Coronary artery (tissue), 2 donors: Measurements from ENCODE around the gene EHD1.

ENCODE experiments used
- DNase-seq: peaks from one replicate; pipeline ENCODE4 v3.0.0-alpha.2; 2017; ENCODE audit warnings: low spot score
- H3K27ac ChIP-seq, 2 donors: fragments of 200-600 bp; sonication (generic); one replicate each; pipeline ENCODE4 v1.5.1; 2016 to 2019
- H3K4me3 ChIP-seq: fragments of 200-600 bp; sonication (generic); 2 replicates; pipeline ENCODE4 v1.5.1; 2016; ENCODE audit warnings: mild to moderate bottlenecking, moderate library complexity
- CTCF ChIP-seq: fragments of 200-600 bp; sonication (generic); IDR thresholded peaks from one replicate; pipeline ENCODE4 v1.5.1; 2019; ENCODE audit warnings: antibody characterized with exemption

The EHD1 gene

GRCh38 chr11:64910451-64911093 is 32.2 kb upstream of the EHD1 start:
- Histone ChIP-seq H3K27ac (no peak overlapping the region), H3K4me3 (no peak overlapping the region)
- DNase-seq: no peak
- TF ChIP-seq CTCF: no peak

GRCh38 chr11:64909653-64910343 is 31.4 kb upstream of the EHD1 start:
- no peak for TF ChIP-seq CTCF
- no peak overlapping the region for H3K27ac ChIP-seq
- DNase-seq: no peak

GRCh38 chr11:64908766-64909165 is 30.3 kb upstream of the EHD1 start:
- H3K4me3 ChIP-seq: no peak overlapping the region
- no peak for TF ChIP-seq CTCF
- DNase-seq: no peak
- no peak overlapping the region for H3K27ac ChIP-seq

More at GRCh38 chr11:64909653-64910343, 31.4 kb upstream of the EHD1 start:
- H3K4me3 ChIP-seq: no peak overlapping the region

GRCh38 chr11:64906314-64906635 is 27.9 kb upstream of the EHD1 start:
- DNase-seq: no peak
- Histone ChIP-seq H3K27ac (no peak overlapping the region), H3K4me3 (no peak overlapping the region)
- TF ChIP-seq CTCF: no peak

- DNase-seq: no peak
These were observed 27.3 kb upstream of the EHD1 start for GRCh38 chr11:64905516-64906313.

GRCh38 chr11:64903291-64903833 is 24.9 kb upstream of the EHD1 start:
- no peak overlapping the region for H3K27ac ChIP-seq
- DNase-seq: no peak
- TF ChIP-seq CTCF: no peak
- no peak overlapping the region for H3K4me3 ChIP-seq

More at GRCh38 chr11:64905516-64906313, 27.3 kb upstream of the EHD1 start:
- no peak overlapping the region for H3K27ac ChIP-seq
- TF ChIP-seq CTCF: no peak
- H3K4me3 ChIP-seq: no peak overlapping the region
